IPS DF 4.7 (cell line): Measurements from ENCODE around the gene TMEM144.
"Not testable (repeated sequence)": the region's sequence is repeated elsewhere in the genome, so short reads cannot be mapped to it uniquely, and the experiment has no call there.

Experiments
- DNase-seq: peaks from one replicate; pipeline ENCODE4 v3.0.0-alpha.2; 2013; ENCODE audit warnings: low spot score; ENCODE audit errors: extremely low read depth

Gene TMEM144

DNA sequence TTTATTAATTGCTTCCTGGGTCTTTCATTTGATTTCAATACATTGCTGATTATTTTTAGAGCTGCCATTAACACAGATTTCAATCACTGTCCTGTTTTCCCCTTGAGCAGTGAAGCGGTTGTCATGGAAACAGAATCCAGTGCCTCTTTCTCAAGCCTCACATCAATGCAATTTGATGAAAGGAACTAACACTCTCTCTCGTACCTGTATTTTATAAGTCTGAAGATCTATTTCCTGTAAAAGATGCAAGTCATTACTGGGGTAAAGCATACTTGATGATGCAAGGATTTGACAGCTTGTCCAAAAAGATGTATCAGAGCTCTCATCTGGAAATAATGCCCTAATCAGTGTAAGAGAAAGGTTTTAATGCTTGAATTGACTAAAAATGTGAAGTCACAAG is 19.6 kb upstream of the TMEM144 start:
- DNase-seq = no peak

DNA sequence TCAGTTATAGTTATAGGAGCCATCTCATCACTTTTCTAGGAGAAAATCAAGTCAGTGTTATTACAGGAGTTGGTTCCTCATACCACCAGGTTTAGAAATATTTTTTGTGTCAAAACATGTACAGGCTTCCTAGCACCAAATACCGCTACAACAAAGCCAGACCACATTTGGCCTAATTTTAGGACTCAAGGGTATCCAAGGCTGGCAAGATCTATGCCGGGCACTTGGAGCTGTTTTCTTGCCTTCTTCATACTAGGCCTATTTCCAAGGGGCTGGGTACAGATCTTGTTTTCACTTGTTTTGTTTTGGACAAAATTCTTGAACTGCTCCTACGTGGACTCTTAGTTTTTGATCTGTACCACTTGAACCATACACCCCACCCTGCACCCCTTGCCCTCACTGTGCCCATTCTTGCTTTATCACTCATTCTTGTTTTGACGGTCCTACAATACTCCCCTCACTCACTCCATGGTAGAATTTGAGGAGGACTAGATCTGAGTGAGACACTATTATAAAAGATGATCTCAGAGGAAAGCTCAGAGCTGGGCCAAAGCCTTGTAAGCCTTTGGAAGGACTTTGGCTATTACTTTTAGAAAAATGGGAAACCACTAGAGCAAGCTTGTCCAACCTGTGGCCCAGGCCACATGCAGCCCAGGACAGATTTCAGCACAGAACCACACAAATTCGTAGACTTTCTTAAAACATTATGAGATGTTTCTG is 17.7 kb upstream of the TMEM144 start:
- DNase-seq = no peak

GRCh38 chr4:158193171-158193749 is 17.0 kb upstream of the TMEM144 start:
- DNase-seq = no peak

GRCh38 chr4:158195297-158195696 is 15.0 kb upstream of the TMEM144 start:
- DNase-seq = no peak

DNA sequence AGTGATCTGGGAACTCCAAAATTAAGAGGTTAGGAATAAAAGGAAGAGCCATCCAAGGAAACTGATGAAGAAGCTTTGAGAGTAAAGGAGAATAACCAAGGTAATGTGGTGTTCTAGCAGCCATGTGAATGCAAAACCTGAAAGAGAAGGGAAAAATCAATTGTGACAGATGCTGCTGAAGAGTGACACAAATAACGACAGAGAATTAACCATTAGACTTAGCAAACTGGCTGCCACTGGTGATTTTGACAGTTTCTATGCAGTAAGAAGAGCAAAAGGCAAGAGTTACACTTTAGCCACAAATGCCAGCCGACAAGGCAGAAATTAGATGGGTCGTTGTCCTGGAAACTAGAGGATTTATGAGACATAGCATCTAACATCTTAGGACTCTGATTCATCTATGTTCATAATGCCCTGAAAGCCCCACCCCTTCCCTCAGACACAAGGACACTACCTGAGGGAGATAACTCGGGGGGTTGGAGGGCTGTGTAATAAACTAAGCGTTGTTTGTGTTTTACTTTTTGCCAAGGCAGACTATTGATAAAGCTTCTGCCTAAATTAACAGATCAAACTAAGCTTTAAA is 13.0 kb upstream of the TMEM144 start:
- no peak for DNase-seq

GRCh38 chr4:158200214-158200613 is 10.1 kb upstream of the TMEM144 start:
- no peak for DNase-seq

DNA sequence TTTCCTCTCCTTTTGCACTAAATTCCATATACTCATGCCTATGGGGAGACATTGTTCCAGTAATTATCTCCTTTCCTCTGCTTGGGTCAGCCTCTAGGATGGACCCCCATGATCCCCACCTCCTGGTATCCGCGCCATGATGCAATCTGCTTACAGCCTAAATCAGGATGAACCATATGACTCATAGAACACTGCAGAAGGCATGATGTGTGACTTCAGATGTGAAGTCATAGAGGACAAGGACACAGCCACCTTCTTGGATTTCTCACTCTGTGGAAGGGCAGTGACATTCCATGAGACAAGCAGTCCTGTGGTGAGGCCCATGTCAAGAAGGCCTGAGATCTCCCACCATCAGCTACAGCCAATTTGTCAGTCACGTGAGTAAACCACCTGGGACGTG is 9.0 kb upstream of the TMEM144 start:
- DNase-seq = no peak

DNA sequence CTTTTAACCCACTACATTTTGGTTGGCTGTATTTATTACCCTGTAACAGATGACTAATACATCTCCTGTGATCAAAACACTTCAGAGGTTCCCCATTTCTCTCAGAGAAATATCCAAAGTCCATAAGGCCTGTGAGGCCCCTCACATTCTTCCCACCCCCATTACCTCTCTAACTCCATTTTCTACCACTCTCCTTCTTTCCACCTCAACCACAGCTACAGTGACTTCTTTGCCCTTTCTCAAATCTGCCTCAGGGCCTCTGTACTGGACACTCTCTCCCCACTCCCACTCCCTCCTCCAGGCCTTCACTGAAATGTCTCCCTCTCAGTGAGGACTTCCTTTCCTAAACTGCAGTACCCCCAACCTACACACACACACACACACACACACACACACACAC is 8.4 kb upstream of the TMEM144 start:
- no peak for DNase-seq

DNA sequence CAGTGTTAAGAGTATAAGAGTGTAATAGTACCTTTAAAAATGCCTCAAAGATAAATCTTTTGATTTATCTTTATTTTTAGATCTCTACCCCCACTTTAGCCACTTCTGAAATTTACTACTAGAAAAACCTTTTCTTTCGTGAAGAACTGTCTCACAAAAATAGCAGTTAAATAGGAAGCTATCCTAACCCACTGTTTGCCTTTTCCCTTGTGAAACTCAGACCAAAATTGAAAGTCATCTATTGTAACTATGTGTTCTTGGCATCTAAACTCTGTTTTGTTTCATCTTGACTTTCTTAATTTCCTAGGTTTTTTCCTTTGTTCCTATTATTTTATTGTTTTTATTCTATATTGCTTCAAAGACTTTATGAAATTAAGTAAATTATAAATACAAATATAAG is 7.8 kb upstream of the TMEM144 start:
- no peak for DNase-seq

GRCh38 chr4:158203436-158203835 is 6.8 kb upstream of the TMEM144 start:
- no peak for DNase-seq

- no peak for DNase-seq
These were observed 6.4 kb upstream of the TMEM144 start for GRCh38 chr4:158203929-158204328.

- no peak for DNase-seq
These were observed 1.2 kb upstream of the TMEM144 start for GRCh38 chr4:158208963-158209640.

DNA sequence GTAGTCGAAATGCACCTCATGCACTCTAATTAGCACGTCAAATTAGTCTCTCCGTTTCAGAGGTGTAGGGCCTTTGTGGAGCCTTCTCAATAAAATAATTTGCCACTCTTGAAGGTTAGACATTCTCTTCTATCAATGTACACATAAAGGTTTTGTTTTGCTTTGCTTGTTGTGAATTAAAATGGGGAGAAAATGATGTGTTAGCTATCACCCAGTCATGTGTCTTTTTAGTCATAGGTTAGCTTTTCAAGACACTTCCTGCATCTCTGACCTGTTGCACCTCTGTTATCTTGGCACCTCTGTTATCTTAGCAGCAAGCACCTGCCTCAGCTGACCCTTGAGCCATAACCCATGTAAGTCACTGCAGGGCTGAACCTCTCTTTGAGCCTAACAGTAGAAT is 936 bp downstream of the TMEM144 start:
- DNase-seq = no peak

DNA sequence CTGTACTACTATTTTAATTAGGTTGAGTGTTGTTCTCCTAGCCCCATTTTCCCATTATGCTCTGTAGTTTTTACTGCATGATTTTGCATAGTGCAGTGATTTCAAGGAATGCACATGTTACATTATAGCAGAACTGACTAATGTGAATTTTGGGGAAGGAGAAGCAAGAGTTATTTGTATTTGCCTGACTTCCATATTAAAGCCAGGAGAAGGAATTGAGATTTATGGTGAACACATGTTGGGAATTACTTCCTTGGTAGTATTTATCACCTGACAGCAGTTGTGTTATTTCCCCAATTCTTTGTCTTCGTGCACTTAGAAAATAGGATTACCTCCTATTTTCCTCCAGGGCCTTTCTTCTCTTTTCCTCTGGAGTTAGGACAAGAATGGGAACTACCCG is 3.2 kb downstream of the TMEM144 start:
- DNase-seq = no peak

DNA sequence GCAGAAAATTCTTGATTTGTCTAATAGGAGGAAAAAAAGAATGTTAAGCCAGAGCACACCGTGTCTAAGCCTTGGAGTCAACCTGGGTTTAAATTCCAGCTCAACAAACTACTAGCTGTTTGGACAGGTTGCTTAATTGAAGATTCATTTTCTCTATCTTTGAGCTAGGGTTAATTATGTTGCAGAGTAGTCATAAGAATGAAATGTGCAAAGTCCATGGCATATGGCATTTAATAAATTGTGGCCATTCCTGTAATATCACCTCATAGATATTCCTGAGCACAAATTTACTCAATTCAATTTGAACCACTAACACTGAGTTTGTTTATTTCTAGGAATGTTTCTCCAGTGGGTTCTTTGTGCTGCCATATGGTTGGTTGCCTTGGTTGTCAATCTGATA is 4.6 kb downstream of the TMEM144 start:
- no peak for DNase-seq

DNA sequence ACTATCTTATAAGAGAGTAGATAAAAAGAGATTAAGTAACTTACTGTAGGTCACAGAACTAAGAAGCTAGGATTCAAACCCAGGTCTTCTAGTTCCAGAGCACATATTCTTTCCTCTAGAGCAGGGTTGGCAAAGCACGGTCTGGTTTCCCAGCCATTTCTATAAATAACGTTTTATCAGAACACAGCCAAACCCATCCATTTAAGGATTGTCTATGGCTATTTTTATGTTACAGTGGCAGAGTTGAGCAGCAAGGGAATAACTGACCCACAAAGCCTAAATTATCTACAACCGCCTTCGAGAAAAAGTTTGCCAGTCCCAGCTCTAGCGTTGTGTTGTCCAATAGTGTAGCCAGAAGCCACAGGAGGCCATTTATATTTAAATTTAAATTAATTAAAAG is 7.5 kb downstream of the TMEM144 start:
- no peak for DNase-seq

DNA sequence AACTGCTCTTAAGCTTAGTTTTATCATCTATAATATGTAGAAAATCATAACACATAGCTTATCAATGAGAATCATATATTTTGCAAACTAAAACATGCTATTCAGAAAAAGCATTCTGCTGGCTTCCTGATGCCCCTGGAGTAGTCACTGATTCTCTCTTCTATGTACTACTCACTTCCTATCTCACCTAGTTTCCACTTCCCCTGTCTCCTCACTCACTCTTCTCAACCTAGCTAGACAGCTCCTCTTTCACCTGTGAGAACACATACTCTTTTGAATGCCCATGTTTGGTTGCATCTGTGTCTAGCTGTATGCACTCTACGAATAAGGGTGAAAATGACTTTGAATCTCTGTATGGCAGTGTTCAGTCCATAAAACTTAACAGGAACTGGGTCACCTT is 9.3 kb downstream of the TMEM144 start:
- DNase-seq = no peak

DNA sequence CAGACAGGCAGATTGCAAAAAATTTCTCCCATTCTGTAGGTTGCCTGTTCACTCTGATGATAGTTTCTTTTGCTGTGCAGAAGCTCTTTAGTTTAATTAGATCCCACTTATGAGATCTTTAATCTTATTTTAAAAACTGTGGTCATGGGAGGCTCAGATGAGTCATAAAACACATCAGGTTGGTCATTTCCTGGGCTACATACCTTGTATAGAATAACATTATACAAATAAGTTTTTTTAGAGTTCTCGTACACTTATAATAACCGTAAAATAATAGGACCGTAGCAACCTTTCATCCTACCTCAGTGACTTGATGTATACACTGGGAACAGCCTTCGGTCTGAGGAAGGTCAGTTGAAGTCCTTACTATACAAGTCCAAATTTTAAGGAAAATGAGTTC is 14.0 kb downstream of the TMEM144 start:
- DNase-seq = not testable (repeated sequence)

GRCh38 chr4:158224999-158225398 is 14.7 kb downstream of the TMEM144 start:
- DNase-seq = not testable (repeated sequence)

DNA sequence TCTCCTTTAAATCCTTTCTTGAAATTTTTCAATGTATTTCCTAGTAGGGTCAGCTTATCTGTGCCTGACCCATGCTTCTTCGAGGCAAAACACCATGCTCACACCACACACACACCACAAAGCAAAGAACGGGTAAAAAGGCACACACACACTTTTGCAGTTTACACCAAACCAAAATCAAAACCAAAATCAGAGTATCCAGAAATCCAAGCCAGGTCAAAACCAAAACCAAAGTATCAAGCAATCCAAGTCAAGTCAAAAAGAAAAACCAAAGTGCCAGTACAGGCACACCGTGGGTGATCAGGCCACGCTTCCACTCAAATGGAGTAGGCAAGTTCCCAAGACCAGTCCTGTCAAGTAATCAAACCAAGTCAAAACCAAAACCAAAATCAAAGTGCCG is 17.6 kb downstream of the TMEM144 start:
- DNase-seq = not testable (repeated sequence)

- not testable (repeated sequence) for DNase-seq
These were observed 18.1 kb downstream of the TMEM144 start for GRCh38 chr4:158228399-158228798.

GRCh38 chr4:158229768-158230167 is 19.5 kb downstream of the TMEM144 start:
- no peak for DNase-seq
